GM21381 (cell line): ENCODE measurements around the gene AGBL5.

ENCODE experiments used
- ATAC-seq: cut with Tn5 transposase; IDR thresholded peaks from one replicate; pipeline ENCODE4 v1.9.1; 2021; ENCODE audit warnings: mild to moderate bottlenecking, moderate library complexity; ENCODE audit not compliant: unreplicated experiment

AGBL5 gene

GRCh38 chr2:27086724-27087593 is 35.5 kb downstream of the AGBL5 start, which contains the start of gene KHK:
Gene KHK, plus strand, starts transcription at chr2:27086772. Its CDS starts 488 bp downstream, at chr2:27087260.
- ATAC-seq, result no peak

- ATAC-seq, result no peak
These were observed 36.4 kb downstream of the AGBL5 start for GRCh38 chr2:27087823-27088410.

- ATAC-seq, result no peak
These were observed 37.2 kb downstream of the AGBL5 start for GRCh38 chr2:27088634-27089033.

- no peak for ATAC-seq
These were observed 37.9 kb downstream of the AGBL5 start for GRCh38 chr2:27089111-27089954.

- no peak for ATAC-seq
These were observed 40.6 kb downstream of the AGBL5 start for GRCh38 chr2:27091746-27092695.

- ATAC-seq, result no peak
These were observed 41.4 kb downstream of the AGBL5 start for GRCh38 chr2:27092696-27093429.

GRCh38 chr2:27093430-27094352 is 42.2 kb downstream of the AGBL5 start:
- ATAC-seq, result no peak

- ATAC-seq, result no peak
These were observed 43.0 kb downstream of the AGBL5 start for GRCh38 chr2:27094353-27094984.

- no peak for ATAC-seq
These were observed 43.9 kb downstream of the AGBL5 start for GRCh38 chr2:27095427-27095744.

GRCh38 chr2:27095745-27096651 is 44.5 kb downstream of the AGBL5 start:
- ATAC-seq, result no peak

GRCh38 chr2:27096748-27097297 is 45.4 kb downstream of the AGBL5 start:
- no peak for ATAC-seq

GRCh38 chr2:27097341-27097740 is 45.9 kb downstream of the AGBL5 start:
- no peak for ATAC-seq

- ATAC-seq, result no peak
These were observed 48.0 kb downstream of the AGBL5 start for GRCh38 chr2:27099334-27099955.

- ATAC-seq, result no peak
These were observed 48.6 kb downstream of the AGBL5 start for GRCh38 chr2:27100036-27100435.

GRCh38 chr2:27102329-27102728 is 50.9 kb downstream of the AGBL5 start:
- no peak for ATAC-seq

- no peak for ATAC-seq
These were observed 54.5 kb downstream of the AGBL5 start for GRCh38 chr2:27105981-27106380.
